Ishikawa (cell line): Measurements from ENCODE around the gene CAPN5.

Experiments used
- CEBPB ChIP-seq: IDR thresholded peaks from 2 replicates; pipeline ENCODE4 v1.6.1; 2012
- CREB1 ChIP-seq: IDR thresholded peaks from 2 replicates; pipeline ENCODE4 v1.6.1; 2012; ENCODE audit warnings: low read depth
- EGR1 ChIP-seq: IDR thresholded peaks from 2 replicates; pipeline ENCODE4 v1.6.1; 2012
- EP300 ChIP-seq: IDR thresholded peaks from 2 replicates; pipeline ENCODE4 v1.6.1; 2012; ENCODE audit warnings: borderline replicate concordance
- MAX ChIP-seq: IDR thresholded peaks from 2 replicates; pipeline ENCODE4 v1.6.1; 2012
- NFIC ChIP-seq: IDR thresholded peaks from 2 replicates; pipeline ENCODE4 v1.6.1; 2012
- RAD21 ChIP-seq: IDR thresholded peaks from 2 replicates; pipeline ENCODE4 v1.6.1; 2012; ENCODE audit warnings: low read depth
- REST ChIP-seq: IDR thresholded peaks from 2 replicates; pipeline ENCODE4 v1.6.1; 2012; ENCODE audit warnings: low read depth, mild to moderate bottlenecking
- TAF1 ChIP-seq: IDR thresholded peaks from 2 replicates; pipeline ENCODE4 v1.6.1; 2012; ENCODE audit warnings: low read depth, mild to moderate bottlenecking
- USF1 ChIP-seq: IDR thresholded peaks from 2 replicates; pipeline ENCODE4 v1.6.1; 2012
- YY1 ChIP-seq: IDR thresholded peaks from 2 replicates; pipeline ENCODE4 v1.6.1; 2012; ENCODE audit warnings: low read depth

GRCh38 chr11:77156396-77157195, 89.8 kb downstream of the CAPN5 start:
- TF ChIP-seq RAD21: no peak
- TF ChIP-seq MAX: no peak
- TF ChIP-seq EP300: no peak
- no peak for TF ChIP-seq REST
- TF ChIP-seq TAF1: no peak
- no peak for TF ChIP-seq CREB1
- TF ChIP-seq YY1: no peak
- no peak for TF ChIP-seq NFIC
- TF ChIP-seq EGR1: no peak
- no peak for TF ChIP-seq USF1
- no peak for TF ChIP-seq CEBPB
